ENCODE data around the gene AOPEP.

The AOPEP gene

GRCh38 chr9:94699715-94700373, 26.7 kb upstream of the AOPEP start:
- no peak overlapping the region for H3K4me3 ChIP-seq (ENCODE audit: low read depth, low read length)
- no peak for TF ChIP-seq CTCF (IDR thresholded peaks at IDR 0.05; ENCODE audit: borderline replicate concordance, insufficient read depth, low read depth, low read length)

- no peak for TF ChIP-seq CTCF (IDR thresholded peaks at IDR 0.05; ENCODE audit: borderline replicate concordance, insufficient read depth, low read depth, low read length)
- no peak overlapping the region for H3K4me3 ChIP-seq (ENCODE audit: low read depth, low read length)
Measured at GRCh38 chr9:94700445-94700844, 26.1 kb upstream of the AOPEP start.

GRCh38 chr9:94703488-94704140, 22.9 kb upstream of the AOPEP start:
- no peak overlapping the region for H3K4me3 ChIP-seq (ENCODE audit: low read depth, low read length)
- no peak for TF ChIP-seq CTCF (IDR thresholded peaks at IDR 0.05; ENCODE audit: borderline replicate concordance, insufficient read depth, low read depth, low read length)

- no peak for TF ChIP-seq CTCF (IDR thresholded peaks at IDR 0.05; ENCODE audit: borderline replicate concordance, insufficient read depth, low read depth, low read length)
Measured at GRCh38 chr9:94705162-94705702, 21.3 kb upstream of the AOPEP start.

GRCh38 chr9:94706922-94707321, 19.6 kb upstream of the AOPEP start:
- no peak for TF ChIP-seq CTCF (IDR thresholded peaks at IDR 0.05; ENCODE audit: borderline replicate concordance, insufficient read depth, low read depth, low read length)
- no peak overlapping the region for H3K4me3 ChIP-seq (ENCODE audit: low read depth, low read length)

More at GRCh38 chr9:94705162-94705702, 21.3 kb upstream of the AOPEP start:
- no peak overlapping the region for H3K4me3 ChIP-seq (ENCODE audit: low read depth, low read length)

GRCh38 chr9:94713436-94714215, 12.9 kb upstream of the AOPEP start:
- TF ChIP-seq CTCF (IDR thresholded peaks at IDR 0.05; ENCODE audit: borderline replicate concordance, insufficient read depth, low read depth, low read length), result no peak
- H3K4me3 ChIP-seq (ENCODE audit: low read depth, low read length), result no peak overlapping the region

Measured in GM12875 (cell line).